ENCODE results near the gene CA6.

Gene CA6

GRCh38 chr1:8939362-8939995 is 6.2 kb upstream of the CA6 start:
- TF ChIP-seq MYC (IDR thresholded peaks at IDR 0.05; ENCODE audit: low read depth, low read length) (no peak), POLR2A (IDR thresholded peaks at IDR 0.05; ENCODE audit: extremely low read depth, insufficient read length) (no peak)
- TF ChIP-seq, protein P1, sequence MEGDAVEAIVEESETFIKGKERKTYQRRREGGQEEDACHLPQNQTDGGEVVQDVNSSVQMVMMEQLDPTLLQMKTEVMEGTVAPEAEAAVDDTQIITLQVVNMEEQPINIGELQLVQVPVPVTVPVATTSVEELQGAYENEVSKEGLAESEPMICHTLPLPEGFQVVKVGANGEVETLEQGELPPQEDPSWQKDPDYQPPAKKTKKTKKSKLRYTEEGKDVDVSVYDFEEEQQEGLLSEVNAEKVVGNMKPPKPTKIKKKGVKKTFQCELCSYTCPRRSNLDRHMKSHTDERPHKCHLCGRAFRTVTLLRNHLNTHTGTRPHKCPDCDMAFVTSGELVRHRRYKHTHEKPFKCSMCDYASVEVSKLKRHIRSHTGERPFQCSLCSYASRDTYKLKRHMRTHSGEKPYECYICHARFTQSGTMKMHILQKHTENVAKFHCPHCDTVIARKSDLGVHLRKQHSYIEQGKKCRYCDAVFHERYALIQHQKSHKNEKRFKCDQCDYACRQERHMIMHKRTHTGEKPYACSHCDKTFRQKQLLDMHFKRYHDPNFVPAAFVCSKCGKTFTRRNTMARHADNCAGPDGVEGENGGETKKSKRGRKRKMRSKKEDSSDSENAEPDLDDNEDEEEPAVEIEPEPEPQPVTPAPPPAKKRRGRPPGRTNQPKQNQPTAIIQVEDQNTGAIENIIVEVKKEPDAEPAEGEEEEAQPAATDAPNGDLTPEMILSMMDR (IDR thresholded peaks at IDR 0.05; ENCODE audit: low read depth, low read length), result no peak
- TF ChIP-seq, protein P2, sequence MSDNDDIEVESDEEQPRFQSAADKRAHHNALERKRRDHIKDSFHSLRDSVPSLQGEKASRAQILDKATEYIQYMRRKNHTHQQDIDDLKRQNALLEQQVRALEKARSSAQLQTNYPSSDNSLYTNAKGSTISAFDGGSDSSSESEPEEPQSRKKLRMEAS (IDR thresholded peaks at IDR 0.05; ENCODE audit: low read depth, low read length), result no peak
- DNase-seq (ENCODE audit: low read depth), result peak; percentile 80
- no peak overlapping the region for H3K4me3 ChIP-seq (ENCODE audit: low read depth, low read length)

- no peak for TF ChIP-seq MYC (IDR thresholded peaks at IDR 0.05; ENCODE audit: low read depth, low read length)
- TF ChIP-seq, protein P2 (IDR thresholded peaks at IDR 0.05; ENCODE audit: low read depth, low read length), result no peak
- TF ChIP-seq, protein P1 (IDR thresholded peaks at IDR 0.05; ENCODE audit: low read depth, low read length), result no peak
- peak; percentile 38 for DNase-seq (ENCODE audit: low read depth)
- no peak overlapping the region for H3K4me3 ChIP-seq (ENCODE audit: low read depth, low read length)
Measured at GRCh38 chr1:8941906-8942305, 3.8 kb upstream of the CA6 start.

DNA sequence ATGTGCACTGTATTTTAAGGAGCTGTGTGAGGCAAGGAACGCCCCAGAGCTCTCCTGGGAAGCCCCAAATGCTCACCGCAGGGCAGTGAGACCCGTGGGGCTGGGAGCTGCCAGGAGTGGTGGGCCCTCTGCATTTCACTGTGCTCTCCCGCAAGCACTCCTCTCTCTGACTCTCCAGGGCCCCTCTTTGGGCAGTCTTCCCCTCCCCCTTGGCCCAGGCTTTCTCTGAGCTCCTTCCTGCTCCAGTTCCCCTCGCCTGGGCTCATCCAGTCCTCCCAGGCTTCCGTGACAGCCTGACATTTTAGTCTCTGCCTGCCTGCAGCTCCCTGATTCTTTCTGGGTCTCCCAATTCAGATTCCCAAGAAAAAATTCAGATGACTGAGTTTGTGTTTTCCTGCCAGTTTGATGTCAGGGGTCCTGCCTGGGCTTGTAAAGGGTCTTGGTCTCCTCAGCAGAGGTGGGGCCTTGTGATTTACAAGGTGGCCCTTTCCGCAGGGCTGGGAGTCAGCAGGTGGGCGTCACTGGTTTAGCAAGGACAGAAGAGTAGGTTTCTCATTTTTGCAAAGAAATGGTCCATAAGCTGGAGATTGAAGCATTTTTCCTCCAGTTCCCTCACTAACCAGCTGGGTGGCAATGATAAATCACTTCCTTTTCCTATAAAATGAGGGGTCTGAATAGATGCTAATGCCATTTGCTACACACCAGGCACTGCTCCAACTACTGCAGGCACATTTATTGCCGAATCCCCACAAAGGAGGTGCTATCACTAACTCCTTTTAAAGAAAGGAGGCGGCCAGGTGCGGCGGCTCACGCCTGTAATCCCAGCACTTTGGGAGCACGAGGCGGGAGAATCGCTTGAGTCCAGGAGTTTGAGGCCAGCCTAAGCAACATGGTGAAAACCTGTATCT is 1.9 kb upstream of the CA6 start:
- TF ChIP-seq MYC (IDR thresholded peaks at IDR 0.05; ENCODE audit: low read depth, low read length) (no peak), POLR2A (IDR thresholded peaks at IDR 0.05; ENCODE audit: extremely low read depth, insufficient read length) (no peak)
- TF ChIP-seq, protein P2 (IDR thresholded peaks at IDR 0.05; ENCODE audit: low read depth, low read length), result no peak
- TF ChIP-seq, protein P1 (IDR thresholded peaks at IDR 0.05; ENCODE audit: low read depth, low read length), result no peak
- no peak for DNase-seq (ENCODE audit: low read depth)
- no peak overlapping the region for H3K4me3 ChIP-seq (ENCODE audit: low read depth, low read length)

GRCh38 chr1:8947127-8947691 is 1.5 kb downstream of the CA6 start:
- DNase-seq (ENCODE audit: low read depth), result no peak
- TF ChIP-seq, protein P1 (IDR thresholded peaks at IDR 0.05; ENCODE audit: low read depth, low read length), result no peak
- TF ChIP-seq, protein P2 (IDR thresholded peaks at IDR 0.05; ENCODE audit: low read depth, low read length), result no peak
- TF ChIP-seq MYC (IDR thresholded peaks at IDR 0.05; ENCODE audit: low read depth, low read length) (no peak), POLR2A (IDR thresholded peaks at IDR 0.05; ENCODE audit: extremely low read depth, insufficient read length) (no peak)
- no peak overlapping the region for H3K4me3 ChIP-seq (ENCODE audit: low read depth, low read length)

DNA sequence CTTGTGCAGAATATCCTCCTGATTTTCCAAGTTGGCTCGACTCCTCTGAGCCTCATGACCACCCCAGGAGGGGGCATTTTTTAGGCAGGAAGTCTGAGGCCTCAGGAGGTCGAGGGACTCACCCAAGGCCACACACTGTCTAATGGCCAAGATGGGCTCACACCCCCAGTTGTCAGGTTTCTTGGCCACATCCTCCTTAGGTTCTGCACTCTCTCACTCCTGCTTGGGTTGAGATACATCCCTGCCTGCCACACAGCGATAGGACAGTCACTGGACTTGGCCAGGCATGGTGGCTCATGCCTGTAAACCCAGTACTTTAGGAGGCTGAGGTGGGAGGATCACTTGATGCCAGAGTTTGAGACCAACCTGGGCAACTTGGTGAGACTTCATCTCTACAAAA is 4.6 kb downstream of the CA6 start:
- TF ChIP-seq, protein P2 (IDR thresholded peaks at IDR 0.05; ENCODE audit: low read depth, low read length), result no peak
- TF ChIP-seq, protein P1 (IDR thresholded peaks at IDR 0.05; ENCODE audit: low read depth, low read length), result no peak
- TF ChIP-seq MYC (IDR thresholded peaks at IDR 0.05; ENCODE audit: low read depth, low read length), result no peak
- TF ChIP-seq POLR2A (IDR thresholded peaks at IDR 0.05; ENCODE audit: extremely low read depth, insufficient read length), result no peak
- no peak for DNase-seq (ENCODE audit: low read depth)
- H3K4me3 ChIP-seq (ENCODE audit: low read depth, low read length), result no peak overlapping the region

Data from NB4 (cell line).